NCI-H187 treated with DMSO at 0.1 percent for 48 hours (cell line): ENCODE results near the gene HDAC4.

Source experiments
- DNase-seq: peaks from one replicate; lab custom pipeline; 2025; lab: John Stamatoyannopoulos, UW

Gene HDAC4

DNA sequence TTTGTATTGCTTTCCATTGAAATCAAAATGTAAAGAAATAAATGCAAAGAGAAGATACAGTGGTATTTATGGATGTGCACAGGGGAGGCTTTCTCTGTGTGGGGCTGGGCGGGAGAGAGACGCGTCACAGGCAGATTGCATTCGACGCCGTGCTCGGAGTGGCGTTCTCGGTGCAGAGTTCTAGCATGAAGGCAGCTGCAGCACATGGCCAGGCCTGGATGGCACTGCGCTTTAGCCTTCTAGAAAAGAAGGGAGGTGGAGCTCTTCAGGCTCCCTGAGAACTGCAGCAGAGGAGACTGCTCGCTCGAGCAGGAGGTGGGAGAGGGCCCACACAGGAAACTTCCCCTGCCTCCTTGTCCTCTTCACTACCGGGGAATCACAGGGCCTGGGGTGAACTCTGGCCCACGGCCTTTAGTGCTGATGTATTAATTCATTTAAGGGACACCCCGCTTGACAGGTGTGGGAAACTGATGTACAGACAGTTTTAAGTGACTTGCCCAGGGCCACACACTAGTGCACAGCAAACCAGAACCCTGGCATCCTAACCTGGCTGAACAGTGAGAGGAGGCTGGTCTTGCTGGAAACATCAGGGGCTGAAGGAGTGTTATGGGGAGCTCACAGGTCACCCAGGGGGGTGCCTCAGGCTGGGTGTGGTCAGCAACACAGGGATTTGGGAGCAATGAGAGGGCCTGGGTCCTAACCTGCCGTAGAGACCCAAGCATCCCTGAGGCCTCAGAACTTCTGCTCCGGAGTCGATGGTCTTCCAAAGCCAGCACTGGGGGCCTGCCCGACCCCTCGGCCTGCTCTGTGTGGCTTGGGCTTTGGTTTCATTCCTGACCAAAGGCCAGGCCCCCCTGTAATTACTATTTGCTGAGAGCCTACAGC is 199.9 kb downstream of the HDAC4 start:
- no peak for DNase-seq

DNA sequence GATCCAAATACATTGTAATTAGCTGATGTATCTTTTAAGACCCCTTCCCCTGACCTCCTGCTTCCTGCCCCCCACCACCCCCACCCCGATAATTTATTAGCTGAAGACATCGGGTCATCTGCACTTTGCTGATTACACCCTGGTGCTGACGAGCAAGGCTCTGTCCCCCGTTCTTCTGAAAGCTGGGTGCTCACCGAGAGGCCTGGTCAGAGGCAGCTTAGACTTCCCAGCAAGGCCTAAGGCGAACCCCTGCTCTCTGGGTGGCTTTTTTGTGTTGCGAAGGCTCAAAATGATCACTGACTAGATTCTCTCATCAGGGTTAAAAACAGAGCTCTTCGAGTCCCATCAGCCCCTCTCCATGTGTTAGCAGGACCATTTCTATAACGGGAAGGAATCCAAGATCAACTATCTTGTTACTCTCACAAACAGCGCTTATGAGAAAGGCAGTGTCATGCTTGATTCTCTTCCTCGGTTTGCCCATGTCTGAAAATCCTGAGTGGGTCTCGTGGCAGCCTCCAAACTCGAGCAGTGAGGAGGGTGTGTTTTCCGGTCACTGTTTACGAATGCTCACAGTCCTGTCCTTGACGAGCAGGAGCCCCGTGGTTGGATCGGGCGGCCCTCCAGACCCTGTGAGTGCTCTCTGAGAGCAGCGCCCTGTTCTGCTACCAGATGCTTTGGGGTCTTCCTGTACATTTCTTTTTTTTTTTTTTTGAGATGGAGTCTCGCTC is 201.6 kb downstream of the HDAC4 start:
- DNase-seq = no peak

DNA sequence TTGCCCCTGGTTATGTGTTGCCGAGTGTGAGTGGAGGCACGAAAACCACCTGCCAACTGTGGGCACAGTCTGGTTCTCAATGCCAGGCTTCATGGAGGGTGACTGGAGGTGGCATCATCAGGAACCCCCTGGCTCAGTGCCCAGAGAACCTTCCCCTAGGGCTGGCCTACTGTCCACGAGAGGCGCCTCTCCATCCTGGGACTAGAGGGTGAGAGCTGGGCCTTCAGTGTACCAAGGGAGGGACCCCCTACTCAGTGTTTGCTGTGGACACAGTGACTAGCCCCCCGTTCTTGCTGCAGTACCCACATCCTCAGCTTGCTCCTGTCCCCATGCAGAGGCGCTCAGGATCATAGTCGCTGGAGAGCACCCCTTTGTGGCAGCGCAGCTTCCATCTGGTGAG is 202.6 kb downstream of the HDAC4 start:
- no peak for DNase-seq

DNA sequence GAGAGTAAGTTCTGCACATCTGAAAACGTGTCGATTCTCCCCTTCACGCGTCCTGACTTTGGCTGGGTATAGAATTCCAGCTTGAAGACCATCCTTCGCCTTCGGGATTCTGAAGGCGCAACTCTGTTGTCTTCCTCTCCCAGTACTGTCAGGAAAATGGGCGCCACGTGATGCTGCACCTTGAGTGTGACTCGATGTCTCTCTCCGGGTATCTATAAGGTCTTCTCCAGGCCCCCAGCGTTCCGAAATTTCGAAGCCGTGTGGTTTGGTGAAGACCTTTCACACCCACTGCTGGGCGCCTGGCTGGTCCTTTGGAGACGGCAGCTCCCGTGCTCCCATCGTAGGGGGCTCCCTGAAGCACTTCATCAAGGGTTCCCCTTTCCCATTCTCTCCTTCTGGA is 203.7 kb downstream of the HDAC4 start:
- no peak for DNase-seq

DNA sequence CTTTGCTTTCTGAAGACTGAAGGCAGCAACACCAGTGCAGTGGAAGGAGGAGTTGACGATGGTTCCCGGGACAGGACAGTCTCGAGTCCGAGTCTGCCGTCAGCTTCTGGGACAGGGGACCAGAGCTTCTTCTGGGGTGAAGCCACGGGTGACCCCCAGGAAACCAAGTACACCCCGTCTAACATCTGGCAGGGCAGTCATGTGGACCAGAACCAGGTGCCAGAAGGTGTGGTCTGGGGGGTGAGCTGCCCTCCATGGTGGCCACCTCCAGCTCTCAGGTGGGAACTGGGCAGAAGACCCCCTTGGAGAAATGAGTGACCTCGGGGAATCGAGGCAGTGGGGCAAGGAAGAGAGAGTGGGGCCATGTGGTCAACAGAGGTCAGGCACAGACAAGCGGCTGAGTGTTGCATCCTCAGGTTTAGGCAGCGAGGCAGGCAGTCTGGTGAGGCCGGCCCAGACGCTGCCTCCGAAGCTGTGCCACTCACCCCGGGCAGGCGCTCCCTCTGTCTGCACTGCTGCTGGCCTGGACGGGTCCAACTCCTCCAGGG is 204.3 kb downstream of the HDAC4 start:
- DNase-seq = no peak

DNA sequence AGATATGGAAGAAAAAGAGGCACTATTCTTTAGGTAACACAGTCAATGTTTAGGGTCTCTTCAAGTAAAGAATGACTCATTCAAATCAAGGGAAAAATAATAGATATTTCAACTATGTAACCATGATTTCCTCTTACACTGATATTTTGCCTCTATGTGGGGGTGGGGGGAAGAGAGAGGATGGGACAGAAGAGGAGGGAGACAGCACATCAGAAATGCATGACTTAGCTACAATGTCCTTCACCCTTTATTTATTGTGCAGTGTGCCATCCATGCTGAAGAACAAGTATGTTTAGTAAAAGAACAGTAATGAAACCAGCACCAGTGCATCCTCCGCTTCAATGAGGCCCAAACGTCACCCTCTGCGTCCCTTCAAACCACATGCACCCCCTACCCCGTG is 204.8 kb downstream of the HDAC4 start:
- DNase-seq = no peak

DNA sequence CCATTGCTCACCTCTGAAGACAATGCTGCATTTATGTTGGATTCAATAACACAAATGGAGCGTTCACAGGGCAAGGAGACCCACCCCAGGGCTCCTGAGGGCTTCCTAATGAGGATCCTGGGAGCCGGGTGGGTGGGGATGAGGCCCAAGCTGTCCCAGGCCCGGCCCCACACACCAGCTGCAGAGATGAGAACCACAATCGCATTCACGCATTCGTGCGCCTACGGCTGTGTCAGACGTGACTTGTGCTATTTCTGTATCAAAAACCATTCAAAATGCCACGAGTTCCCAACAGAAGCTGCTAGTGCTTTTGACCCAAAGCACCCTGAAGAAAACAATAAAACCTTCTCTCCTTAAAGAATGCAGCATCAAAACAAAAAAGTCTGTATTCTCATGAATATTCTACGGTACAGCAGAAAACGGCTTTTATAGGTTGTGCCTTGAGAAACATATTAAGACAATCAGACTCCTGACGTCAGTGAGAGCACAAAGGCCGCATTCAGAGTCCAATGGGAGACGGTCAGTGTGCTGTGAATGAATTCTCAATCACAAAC is 205.4 kb downstream of the HDAC4 start:
- no peak for DNase-seq

DNA sequence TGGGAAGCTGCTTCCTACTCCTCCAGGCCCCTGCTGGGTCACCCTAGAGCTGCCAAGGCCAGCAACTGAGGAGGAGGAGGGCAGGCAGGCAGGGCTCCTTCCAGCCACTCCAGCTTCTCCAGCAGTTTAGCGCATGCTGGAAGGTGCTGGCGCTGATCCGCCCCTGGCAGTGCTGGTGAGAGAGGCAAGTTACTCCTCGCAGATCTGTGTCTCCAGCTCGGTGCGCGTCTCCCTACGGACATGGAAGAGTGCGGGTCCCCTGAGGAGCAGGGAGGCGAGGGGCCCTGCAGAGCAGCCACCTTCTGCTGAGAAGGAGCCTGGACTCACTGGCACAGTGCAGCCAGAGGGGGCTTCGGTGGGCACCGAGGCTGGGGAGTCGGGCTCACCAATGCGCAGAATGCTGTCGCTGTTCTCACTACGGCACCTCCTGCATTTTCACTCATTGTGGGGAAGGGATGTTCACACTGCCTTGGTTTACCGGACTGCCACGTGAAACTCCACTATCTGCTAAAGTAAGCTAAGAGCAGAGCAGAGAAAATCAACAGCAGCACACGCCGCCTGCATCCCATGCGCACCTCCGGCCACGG is 206.0 kb downstream of the HDAC4 start:
- no peak for DNase-seq

DNA sequence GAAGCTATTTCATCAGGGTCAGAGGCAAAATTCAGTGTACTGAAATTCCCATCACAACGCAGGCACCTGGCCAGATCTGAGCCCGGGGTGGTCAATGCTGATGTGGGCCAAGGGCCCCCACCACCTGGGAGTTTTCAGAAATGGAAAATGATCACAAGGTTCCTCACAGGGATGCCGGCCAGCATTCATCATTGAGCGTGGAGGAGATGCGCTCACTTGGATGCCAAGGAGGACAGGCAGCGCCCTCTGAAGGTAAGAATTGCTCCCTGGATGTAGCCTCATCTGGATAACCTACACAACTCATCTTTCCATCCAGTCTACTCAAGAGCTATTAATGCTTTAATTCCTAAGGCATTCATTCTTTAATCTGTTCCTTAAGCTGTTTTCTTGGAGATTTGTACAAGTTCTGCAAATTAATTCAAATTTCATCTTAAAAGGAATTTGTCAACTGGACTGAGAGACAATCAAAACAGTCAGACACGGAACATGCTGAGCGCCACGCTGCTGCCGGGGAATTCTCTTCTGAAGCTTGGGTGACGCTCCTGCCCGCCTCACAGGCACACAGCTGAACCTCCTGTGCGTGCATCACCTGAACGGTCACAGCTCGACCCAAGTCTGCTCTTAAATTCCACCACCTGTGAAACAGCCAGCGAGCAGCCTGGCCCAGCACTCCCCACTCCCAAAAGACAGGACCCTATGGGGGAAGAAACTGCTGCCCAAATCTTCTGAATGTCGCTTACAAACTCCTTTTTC is 206.7 kb downstream of the HDAC4 start:
- DNase-seq = no peak

DNA sequence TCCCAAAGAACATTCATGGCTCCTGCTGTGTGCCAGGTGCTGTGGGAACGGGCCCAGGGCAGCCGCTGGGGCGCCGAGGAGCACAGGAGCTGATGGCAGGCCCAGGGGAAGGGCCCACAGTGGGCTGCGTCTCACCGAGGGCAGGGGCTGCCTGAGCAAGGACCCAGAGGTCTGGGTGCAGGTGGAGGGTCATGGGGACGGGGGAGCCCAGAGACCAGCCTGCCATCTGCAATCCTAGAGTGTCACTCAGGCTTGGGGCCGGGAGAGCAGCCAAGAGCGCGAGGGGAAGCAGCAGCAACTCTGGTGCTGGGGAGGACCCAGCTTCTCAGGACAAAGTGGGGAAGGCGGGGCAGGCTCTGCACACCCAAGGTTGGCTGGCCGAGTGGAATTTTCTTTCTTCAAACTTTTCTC is 207.4 kb downstream of the HDAC4 start:
- no peak for DNase-seq

DNA sequence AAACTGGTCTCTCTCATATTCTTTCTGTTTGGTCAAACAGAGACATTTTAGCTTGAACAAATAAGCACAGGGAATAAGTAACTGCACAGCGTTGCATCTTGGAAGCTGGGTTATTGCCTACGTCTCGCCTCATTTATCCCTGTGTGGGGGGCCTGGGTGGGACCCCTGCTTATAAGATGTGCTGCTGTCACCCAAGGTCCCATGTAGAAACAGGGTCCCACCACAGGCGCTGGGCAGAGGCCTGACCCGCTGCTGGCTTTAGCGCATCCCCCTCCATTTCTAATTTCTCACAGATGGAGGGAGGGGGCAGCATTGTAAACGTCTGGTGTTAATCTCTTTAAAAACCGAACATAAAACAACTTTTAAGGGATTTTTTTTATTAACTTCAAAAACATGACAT is 207.8 kb downstream of the HDAC4 start:
- no peak for DNase-seq

DNA sequence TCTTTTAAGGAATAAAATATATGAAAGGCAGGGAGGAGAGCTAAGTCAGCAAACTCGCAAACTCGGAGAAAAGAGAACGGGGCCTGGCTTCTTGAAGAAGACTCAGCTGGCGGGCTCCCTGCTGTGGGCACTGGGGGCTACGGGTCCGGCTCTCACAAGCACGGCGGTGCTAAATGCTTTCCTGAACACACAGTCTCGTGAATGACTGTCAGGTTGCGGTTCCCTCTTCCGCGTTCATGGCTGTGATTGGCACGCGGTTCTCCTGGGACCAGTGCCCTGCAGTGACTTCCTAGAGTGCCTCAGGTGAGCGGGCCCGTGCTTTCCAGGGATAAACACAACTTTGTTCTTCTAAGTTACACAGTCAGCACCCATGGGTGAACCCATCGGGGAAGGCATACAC is 208.4 kb downstream of the HDAC4 start:
- DNase-seq = no peak

DNA sequence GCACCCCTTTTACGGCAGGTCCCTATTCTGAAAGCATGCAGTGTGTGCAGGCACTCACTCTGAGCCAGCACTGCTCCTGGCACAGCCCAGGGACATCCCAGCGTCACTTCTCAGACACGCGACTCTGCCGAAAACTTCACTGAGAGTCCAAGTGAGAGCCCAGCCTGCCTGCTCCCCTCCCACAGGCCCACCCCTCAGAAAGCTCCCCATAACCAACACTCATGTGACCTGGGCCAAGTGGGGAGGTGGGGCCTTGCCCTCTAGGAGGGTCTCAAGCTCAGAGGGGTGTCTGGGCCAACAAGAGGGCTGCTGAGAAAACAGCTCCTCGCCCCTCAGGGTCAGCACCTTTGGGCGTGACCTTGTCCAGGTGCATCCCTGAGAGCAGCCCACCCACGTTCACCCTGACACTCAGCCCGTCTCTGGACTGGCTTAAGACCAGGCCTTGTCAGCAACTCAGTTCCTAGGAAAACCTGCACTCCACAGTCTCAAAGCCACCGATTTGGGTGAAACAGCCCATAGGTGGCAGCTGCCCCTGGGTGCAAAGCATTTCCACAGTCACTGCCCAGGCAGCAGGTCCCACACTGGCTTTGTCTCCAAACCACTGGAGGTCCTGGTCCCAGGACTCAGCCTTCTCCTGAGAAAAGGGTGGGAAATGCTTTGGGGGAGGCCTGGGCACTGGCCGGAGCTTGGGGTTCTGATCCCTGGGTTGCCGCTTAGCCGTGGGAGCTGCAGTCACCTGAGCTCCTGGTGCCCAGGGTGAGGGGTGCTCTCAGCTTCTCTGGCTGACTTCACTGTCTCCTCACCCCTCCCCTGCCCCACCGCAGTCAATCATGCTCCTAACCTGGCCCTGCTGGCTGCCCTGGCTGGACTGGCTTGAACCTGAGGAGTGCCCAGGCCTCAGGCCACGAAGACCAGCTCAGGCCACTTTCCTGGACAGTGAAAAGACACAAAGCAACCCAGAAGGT is 209.6 kb downstream of the HDAC4 start:
- DNase-seq = no peak

DNA sequence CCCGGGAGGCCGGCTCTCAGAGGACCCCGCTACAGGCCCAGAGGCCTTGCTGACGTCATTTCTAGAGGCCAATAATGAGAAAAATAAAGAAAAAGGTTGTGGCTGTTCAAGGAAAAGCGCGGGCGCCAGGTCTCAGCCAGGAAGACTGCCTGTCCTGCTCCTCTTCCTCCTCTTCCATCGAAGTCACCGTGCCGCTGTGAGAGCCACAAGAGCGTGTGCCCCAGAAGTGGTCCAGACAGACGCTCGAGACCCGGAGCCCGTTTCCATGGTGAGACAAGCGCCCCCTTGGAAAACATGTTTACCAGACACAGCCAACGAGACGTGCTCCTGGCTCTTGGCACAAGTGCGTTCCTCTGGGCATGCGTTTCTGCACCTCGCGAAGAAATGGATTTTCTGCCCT is 210.5 kb downstream of the HDAC4 start:
- DNase-seq = no peak

DNA sequence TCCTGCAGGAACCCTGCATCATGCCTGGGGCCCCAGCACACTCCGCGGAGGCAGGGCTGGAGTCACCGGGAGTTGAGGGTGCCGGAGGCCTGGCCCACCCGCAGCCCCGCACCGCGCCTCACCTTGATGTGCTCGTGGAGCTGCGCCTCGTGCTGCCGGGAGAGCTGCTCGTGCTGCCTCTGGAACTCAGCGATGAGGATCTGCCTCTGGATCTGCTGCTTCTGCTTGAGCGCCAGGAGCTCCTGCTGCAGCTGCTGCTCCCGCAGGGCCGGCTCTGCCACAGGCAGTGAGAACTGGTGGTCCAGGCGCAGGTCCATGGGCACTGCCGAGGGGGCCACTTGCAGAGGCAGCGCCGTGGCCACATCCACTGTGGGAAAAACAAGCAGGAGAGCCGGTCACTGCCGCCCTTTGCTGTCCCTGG is 211.1 kb downstream of the HDAC4 start:
- DNase-seq = no peak

DNA sequence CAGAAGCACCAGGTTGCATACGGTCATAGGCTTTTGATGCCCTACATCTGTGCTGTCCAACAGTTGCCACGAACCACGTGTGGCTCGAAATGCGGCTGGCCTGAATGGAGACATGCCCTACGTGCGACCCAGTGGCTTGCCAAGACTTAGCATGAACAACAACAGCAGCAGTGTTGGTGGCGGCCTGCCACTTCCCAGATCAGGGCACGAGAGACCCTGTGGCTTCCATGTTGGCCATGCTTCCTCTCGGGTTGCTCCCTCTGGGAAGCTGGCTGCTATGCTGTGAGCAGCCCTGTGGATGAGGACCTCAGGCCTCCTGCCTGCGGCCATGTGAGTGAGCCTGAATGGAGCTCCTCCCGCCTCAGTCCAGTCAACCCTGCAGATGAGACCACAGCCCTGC is 212.3 kb downstream of the HDAC4 start:
- DNase-seq = no peak

DNA sequence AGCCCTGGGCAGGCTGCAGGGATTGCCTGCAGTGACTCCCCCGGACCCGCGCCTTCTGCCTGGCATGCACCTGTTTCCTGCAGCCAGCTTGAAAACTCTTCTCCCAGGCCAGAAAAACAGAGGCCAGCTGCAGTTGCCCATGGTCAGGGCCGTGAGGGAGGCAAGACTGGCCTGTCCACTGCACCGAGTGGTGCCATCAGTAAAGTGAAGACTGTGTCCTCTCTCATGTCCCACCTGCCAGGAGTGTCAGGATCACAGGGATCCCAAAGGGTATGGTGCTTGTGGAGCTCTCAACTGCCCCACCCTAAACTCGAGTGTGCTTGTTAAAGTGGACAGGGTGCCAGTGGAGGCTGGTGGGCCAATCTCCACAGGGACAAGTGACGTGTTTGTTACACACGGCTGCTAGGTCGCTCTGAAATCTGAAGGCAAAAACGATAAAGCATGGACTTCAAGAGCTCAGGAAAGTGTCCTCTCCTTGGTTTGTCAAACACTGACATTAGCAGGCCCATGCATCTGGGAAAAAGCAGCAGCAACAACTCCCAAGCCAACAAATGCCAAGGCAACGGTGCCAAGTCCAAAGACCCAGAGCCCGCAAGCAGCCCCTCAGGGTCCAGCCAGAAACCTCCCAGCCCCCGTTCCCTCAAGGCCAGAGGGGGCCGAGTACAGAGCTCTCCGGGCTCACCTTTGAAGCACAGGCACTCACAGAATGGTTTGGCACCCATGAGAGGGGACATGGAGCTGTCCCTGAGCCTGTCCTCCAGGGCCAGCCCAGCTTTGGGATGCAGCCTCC is 213.2 kb downstream of the HDAC4 start:
- no peak for DNase-seq

DNA sequence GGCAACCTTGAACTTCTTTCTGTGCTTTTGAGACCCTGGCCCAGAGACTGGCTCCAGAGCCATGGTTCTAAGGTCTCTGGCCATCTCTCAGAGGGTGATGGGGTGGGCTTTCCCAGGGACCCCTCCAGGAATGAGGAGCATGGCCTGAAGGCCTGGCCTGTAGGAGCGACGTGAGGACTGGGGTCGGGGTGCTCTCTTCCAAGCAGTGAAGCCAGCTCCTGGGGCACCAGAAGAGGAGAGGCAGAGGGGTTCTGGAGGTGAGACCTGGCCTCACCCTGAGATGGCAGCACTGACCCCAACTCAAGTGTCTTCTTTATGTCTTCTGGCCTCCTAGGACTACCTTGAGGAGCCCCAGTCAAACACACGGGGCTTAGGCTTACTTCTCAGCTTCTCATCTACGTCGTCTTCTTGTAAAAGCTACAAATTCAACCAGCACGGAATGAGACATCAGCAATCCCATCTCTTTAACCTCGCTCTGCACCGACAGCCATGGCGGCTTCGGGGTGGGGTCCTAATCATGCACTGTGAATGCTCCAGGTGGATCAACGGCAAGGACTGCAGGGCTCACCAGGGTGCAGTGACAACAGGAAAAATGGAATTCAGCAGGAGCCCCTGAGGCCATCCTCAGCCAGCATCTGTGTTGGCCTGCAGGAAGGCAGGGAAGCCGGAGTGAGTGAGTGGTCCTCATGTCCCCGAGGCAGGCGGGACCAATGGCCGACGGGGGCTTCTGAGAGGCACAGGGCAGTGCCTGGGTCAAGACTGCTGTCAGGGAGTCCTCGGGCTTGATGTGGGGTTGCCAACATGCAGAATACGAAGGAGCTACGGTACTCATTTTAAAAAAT is 214.1 kb downstream of the HDAC4 start:
- DNase-seq = no peak
